K562 (cell line): Measurements from ENCODE around the gene NPM3. TPM values are rescaled to one million over a fixed set of nuclear protein-coding genes. Genes with fewer than 3 reads are reported as not detected.

ENCODE experiments used
- NR2C1 ChIP-seq, 2 experiments: fragments of 450-650 bp; IDR thresholded peaks; 2 replicates each; pipeline ENCODE4 v1.6.1; 2017; ENCODE audit warnings: mild to moderate bottlenecking in 2 of 2, antibody characterized with exemption in 1 of 2, inconsistent platforms in 1 of 2, missing compliant biosample characterization in 1 of 2, missing genetic modification characterization in 1 of 2
- POLR2AphosphoS2 ChIP-seq: IDR thresholded peaks from 2 replicates; pipeline ENCODE4 v1.6.1; 2012; ENCODE audit warnings: low read length, improper control_type of control experiment
- ZNF699 ChIP-seq: fragments of 250-450 bp; sonication (Bioruptor Pico); IDR thresholded peaks from 2 replicates; pipeline ENCODE4 v1.8.0; 2021; ENCODE audit warnings: mild to moderate bottlenecking, moderate library complexity; ENCODE audit not compliant: insufficient replicate concordance
- polyA plus RNA-seq, 8 experiments: library from polyadenylated mRNA; depleted of rRNA in 4 of 8; stranded (reverse) in 5 of 8; unstranded in 3 of 8; fragments of >200 nt; fragmentation: Nextera tagmentation in 2 of 8; fragmentation: Illumina TruSeq in 1 of 8; extraction: Ambion mirVana in 2 of 8; extraction: Trizol in 1 of 8; gene quantifications; 2 replicates each; pipeline versions ENCODE4 v1.2.1 to v1.2.3, GENCODE V29; 2011 to 2014; ENCODE audit warnings: inconsistent platforms in 1 of 8, missing spikeins in 1 of 8
- total RNA-seq, 7 experiments: library from RNA; depleted of rRNA in 6 of 7; stranded (reverse); fragments of >200 nt in 6 of 7; fragmentation: Illumina TruSeq in 2 of 7; extraction: Trizol in 2 of 7; gene quantifications; 2 replicates each; pipeline versions ENCODE4 v1.2.1 to v1.2.3, GENCODE V29; 2011 to 2021; ENCODE audit warnings: low replicate concordance in 1 of 7
- TF ChIP-seq, protein P1 (sequence below): sonication (generic); formaldehyde crosslinking; IDR thresholded peaks from 2 replicates; pipeline ENCODE4 v1.8.1; 2023; ENCODE audit warnings: mild to moderate bottlenecking, missing genetic modification reagents
- TF ChIP-seq, protein P2 (sequence below): sonication (generic); formaldehyde crosslinking; IDR thresholded peaks from 2 replicates; pipeline ENCODE4 v1.8.0; 2022; ENCODE audit warnings: missing genetic modification reagents, mild to moderate bottlenecking, borderline replicate concordance
- TF ChIP-seq, protein P3 (sequence below): conservative IDR thresholded peaks from 2 replicates; pipeline ENCODE4 v1.6.1; 2011; ENCODE audit warnings: low read depth, mild to moderate bottlenecking, low read length; ENCODE audit not compliant: control insufficient read depth
- TF ChIP-seq, protein P4 (sequence below): fragments of 250-450 bp; sonication (Bioruptor Pico); IDR thresholded peaks from 2 replicates; pipeline ENCODE4 v1.5.1; 2021; ENCODE audit warnings: mild to moderate bottlenecking

Gene NPM3
- total and polyA plus RNA-seq, 9 of the 15 experiments (the other 6 are each of a cell fraction or from before 2014, with no cell fraction given), result 15.2 to 239 (median 114) TPM

DNA sequence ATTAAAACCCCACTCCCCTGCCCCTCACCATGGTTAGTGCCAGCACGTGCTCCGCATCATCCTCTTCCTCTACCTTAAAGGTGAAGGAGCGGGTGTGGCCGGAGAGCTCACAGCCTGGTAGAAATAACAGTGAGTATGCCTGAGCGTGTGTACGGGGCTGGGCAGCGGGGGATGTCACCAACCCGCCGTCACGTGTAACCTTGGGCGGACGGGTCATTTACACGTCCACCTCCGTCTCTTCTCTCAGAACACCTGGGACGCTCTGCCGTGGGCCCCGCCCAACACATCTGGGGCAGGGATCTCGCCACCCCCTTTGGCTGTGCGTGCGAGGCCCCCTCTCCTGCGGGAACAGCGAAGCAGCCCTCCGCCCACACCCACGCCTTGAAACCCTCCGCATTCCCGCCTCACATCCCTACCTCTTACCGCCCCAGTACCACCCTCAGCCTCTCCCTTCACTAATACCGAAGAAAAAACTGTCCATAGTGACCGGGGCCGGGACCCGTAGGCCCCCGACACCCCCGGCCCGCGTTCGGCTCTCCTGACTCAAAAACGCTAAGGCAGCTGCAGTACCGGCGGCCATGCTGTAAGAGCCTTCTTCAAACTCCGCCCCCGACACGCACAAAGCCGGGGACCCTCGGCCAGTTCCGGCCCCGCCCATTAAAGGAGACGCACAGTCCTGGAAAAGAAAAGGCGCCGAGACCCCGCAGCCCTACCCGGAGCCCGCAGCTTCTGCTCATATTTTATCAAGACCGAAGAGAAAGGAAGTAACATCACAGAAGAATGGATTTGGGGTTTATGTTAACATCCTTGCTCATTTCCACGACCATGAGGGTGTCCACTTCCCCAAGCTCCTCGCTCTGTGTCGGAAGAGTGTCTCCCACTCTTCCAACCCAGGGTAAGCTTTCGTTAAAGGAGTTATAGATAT is at the start of gene NPM3 (continued):
- TF ChIP-seq POLR2AphosphoS2 (no peak), NR2C1 (IDR thresholded peaks at IDR 0.05) (no peak), NR2C1 (tag; IDR thresholded peaks at IDR 0.05) (no peak), ZNF699 (CRISPR knock-in tag) (no peak)
- TF ChIP-seq, protein P1, sequence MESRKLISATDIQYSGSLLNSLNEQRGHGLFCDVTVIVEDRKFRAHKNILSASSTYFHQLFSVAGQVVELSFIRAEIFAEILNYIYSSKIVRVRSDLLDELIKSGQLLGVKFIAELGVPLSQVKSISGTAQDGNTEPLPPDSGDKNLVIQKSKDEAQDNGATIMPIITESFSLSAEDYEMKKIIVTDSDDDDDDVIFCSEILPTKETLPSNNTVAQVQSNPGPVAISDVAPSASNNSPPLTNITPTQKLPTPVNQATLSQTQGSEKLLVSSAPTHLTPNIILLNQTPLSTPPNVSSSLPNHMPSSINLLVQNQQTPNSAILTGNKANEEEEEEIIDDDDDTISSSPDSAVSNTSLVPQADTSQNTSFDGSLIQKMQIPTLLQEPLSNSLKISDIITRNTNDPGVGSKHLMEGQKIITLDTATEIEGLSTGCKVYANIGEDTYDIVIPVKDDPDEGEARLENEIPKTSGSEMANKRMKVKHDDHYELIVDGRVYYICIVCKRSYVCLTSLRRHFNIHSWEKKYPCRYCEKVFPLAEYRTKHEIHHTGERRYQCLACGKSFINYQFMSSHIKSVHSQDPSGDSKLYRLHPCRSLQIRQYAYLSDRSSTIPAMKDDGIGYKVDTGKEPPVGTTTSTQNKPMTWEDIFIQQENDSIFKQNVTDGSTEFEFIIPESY (CRISPR knock-in tag), result no peak
- TF ChIP-seq, protein P2, sequence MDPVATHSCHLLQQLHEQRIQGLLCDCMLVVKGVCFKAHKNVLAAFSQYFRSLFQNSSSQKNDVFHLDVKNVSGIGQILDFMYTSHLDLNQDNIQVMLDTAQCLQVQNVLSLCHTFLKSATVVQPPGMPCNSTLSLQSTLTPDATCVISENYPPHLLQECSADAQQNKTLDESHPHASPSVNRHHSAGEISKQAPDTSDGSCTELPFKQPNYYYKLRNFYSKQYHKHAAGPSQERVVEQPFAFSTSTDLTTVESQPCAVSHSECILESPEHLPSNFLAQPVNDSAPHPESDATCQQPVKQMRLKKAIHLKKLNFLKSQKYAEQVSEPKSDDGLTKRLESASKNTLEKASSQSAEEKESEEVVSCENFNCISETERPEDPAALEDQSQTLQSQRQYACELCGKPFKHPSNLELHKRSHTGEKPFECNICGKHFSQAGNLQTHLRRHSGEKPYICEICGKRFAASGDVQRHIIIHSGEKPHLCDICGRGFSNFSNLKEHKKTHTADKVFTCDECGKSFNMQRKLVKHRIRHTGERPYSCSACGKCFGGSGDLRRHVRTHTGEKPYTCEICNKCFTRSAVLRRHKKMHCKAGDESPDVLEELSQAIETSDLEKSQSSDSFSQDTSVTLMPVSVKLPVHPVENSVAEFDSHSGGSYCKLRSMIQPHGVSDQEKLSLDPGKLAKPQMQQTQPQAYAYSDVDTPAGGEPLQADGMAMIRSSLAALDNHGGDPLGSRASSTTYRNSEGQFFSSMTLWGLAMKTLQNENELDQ (CRISPR knock-in tag), result no peak
- TF ChIP-seq, protein P3, sequence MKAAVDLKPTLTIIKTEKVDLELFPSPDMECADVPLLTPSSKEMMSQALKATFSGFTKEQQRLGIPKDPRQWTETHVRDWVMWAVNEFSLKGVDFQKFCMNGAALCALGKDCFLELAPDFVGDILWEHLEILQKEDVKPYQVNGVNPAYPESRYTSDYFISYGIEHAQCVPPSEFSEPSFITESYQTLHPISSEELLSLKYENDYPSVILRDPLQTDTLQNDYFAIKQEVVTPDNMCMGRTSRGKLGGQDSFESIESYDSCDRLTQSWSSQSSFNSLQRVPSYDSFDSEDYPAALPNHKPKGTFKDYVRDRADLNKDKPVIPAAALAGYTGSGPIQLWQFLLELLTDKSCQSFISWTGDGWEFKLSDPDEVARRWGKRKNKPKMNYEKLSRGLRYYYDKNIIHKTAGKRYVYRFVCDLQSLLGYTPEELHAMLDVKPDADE, result no peak
- TF ChIP-seq, protein P4, sequence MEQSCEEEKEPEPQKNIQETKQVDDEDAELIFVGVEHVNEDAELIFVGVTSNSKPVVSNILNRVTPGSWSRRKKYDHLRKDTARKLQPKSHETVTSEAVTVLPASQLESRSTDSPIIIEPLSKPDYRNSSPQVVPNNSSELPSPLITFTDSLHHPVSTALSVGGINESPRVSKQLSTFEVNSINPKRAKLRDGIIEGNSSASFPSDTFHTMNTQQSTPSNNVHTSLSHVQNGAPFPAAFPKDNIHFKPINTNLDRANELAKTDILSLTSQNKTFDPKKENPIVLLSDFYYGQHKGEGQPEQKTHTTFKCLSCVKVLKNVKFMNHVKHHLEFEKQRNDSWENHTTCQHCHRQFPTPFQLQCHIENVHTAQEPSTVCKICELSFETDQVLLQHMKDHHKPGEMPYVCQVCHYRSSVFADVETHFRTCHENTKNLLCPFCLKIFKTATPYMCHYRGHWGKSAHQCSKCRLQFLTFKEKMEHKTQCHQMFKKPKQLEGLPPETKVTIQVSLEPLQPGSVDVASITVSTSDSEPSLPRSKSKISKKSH (CRISPR knock-in tag), result no peak
